ENCODE data around the gene BCHE. TPM values are rescaled to one million over a fixed set of nuclear protein-coding genes. Genes with fewer than 3 reads are reported as not detected.

Gene BCHE
- total and polyA plus RNA-seq, 3 experiments from 2014 or later, result not detected

- H3K36me3 ChIP-seq (ENCODE audit: insufficient read depth, low read length), result no peaks in the 10 kb centered on the region
- Mint-ChIP-seq H3K27ac (no peak overlapping the region), H3K27me3 (no peaks in the 10 kb centered on the region), H3K9me3 (peaks cover 0 to 13% (median 0%) of the 10 kb centered on the region in 5 donors), H3K4me1 (no peaks in the 10 kb centered on the region), H3K4me3 (no peak overlapping the region), H3K36me3 (no peaks in the 10 kb centered on the region)
- H3K27me3 ChIP-seq (ENCODE audit: insufficient read depth, low read length, poor library complexity, severe bottlenecking), result no peaks in the 10 kb centered on the region
- no peak overlapping the region for H3K27ac ChIP-seq (ENCODE audit: low read depth, low read length)
- H3K9me3 ChIP-seq (ENCODE audit: low read length), result no peaks in the 10 kb centered on the region
- CTCF ChIA-PET, result no interaction called here
- DNase-seq, result no peak
- no peak overlapping the region for H3K4me3 ChIP-seq (ENCODE audit: low read length)
- POLR2A ChIA-PET, result no interaction called here
- no peaks in the 10 kb centered on the region for H3K4me1 ChIP-seq (ENCODE audit: insufficient read depth, low read length)
Observed at GRCh38 chr3:165835431-165835830, 1.8 kb downstream of the BCHE start.

GRCh38 chr3:165830746-165831145, 6.5 kb downstream of the BCHE start:
- H3K9me3 ChIP-seq (ENCODE audit: low read length), result no peaks in the 10 kb centered on the region
- no peak overlapping the region for H3K27ac ChIP-seq (ENCODE audit: low read depth, low read length)
- no peak overlapping the region for H3K4me3 ChIP-seq (ENCODE audit: low read length)
- Mint-ChIP-seq H3K36me3 (no peaks in the 10 kb centered on the region), H3K4me3 (no peak overlapping the region), H3K9me3 (peaks cover 0 to 17% (median 4%) of the 10 kb centered on the region in 5 donors), H3K27ac (no peak overlapping the region), H3K4me1 (no peaks in the 10 kb centered on the region), H3K27me3 (no peaks in the 10 kb centered on the region)
- ChIA-PET POLR2A (no interaction called here), CTCF (no interaction called here)
- H3K36me3 ChIP-seq (ENCODE audit: insufficient read depth, low read length), result no peaks in the 10 kb centered on the region
- H3K27me3 ChIP-seq (ENCODE audit: insufficient read depth, low read length, poor library complexity, severe bottlenecking), result no peaks in the 10 kb centered on the region
- H3K4me1 ChIP-seq (ENCODE audit: insufficient read depth, low read length), result no peaks in the 10 kb centered on the region
- no peak for DNase-seq

- no peak overlapping the region for H3K27ac ChIP-seq (ENCODE audit: low read depth, low read length)
- Mint-ChIP-seq H3K27me3 (no peaks in the 10 kb centered on the region), H3K4me3 (no peak overlapping the region), H3K36me3 (no peaks in the 10 kb centered on the region), H3K9me3 (peaks cover 0 to 17% (median 4%) of the 10 kb centered on the region in 5 donors), H3K4me1 (no peaks in the 10 kb centered on the region), H3K27ac (no peak overlapping the region)
- H3K9me3 ChIP-seq (ENCODE audit: low read length), result no peaks in the 10 kb centered on the region
- no peaks in the 10 kb centered on the region for H3K36me3 ChIP-seq (ENCODE audit: insufficient read depth, low read length)
- H3K4me3 ChIP-seq (ENCODE audit: low read length), result no peak overlapping the region
- no peak for DNase-seq
- H3K27me3 ChIP-seq (ENCODE audit: insufficient read depth, low read length, poor library complexity, severe bottlenecking), result no peaks in the 10 kb centered on the region
- ChIA-PET CTCF (no interaction called here), POLR2A (no interaction called here)
- H3K4me1 ChIP-seq (ENCODE audit: insufficient read depth, low read length), result no peaks in the 10 kb centered on the region
Observed at GRCh38 chr3:165827883-165828282, 9.3 kb downstream of the BCHE start.

DNA sequence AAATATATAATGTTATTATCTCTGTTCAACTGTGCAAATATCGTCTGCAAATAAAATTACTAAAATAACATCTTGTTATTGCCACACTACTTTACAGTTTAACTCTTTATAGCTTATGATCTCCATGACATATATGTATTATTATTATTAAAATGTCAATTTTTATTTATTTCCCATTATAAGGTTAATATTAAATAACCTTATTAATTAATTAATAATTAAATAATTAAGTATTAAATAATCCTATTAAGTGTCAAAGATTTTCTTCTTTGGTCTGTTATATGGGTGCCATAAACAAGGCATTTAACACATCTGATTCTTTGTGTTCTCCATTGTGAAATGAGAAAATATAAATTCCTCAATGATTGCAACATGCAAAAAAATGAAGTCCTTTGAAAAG, 10.0 kb downstream of the BCHE start:
- H3K36me3 Mint-ChIP-seq, result no peaks in the 10 kb centered on the region
- no peak overlapping the region for H3K4me3 Mint-ChIP-seq
- no peak overlapping the region for H3K27ac Mint-ChIP-seq
- no peaks in the 10 kb centered on the region for H3K4me1 ChIP-seq (ENCODE audit: insufficient read depth, low read length)
- DNase-seq, result no peak
- CTCF ChIA-PET, result no interaction called here
- no peak overlapping the region for H3K27ac ChIP-seq (ENCODE audit: low read depth, low read length)
- no peaks in the 10 kb centered on the region for H3K9me3 ChIP-seq (ENCODE audit: low read length)
- no peak overlapping the region for H3K4me3 ChIP-seq (ENCODE audit: low read length)
- POLR2A ChIA-PET, result no interaction called here
- no peaks in the 10 kb centered on the region for H3K27me3 ChIP-seq (ENCODE audit: insufficient read depth, low read length, poor library complexity, severe bottlenecking)
- H3K4me1 Mint-ChIP-seq, result no peaks in the 10 kb centered on the region
- peaks cover 0 to 22% (median 6%) of the 10 kb centered on the region in 5 donors for H3K9me3 Mint-ChIP-seq
- H3K36me3 ChIP-seq (ENCODE audit: insufficient read depth, low read length), result no peaks in the 10 kb centered on the region
- no peaks in the 10 kb centered on the region for H3K27me3 Mint-ChIP-seq

GRCh38 chr3:165820671-165821123, 16.5 kb downstream of the BCHE start:
- ChIA-PET CTCF (no interaction called here), POLR2A (no interaction called here)
- Mint-ChIP-seq H3K4me3 (no peak overlapping the region), H3K27ac (no peak overlapping the region), H3K4me1 (no peaks in the 10 kb centered on the region), H3K9me3 (peaks cover 2 to 15% (median 9%) of the 10 kb centered on the region in 5 donors), H3K36me3 (no peaks in the 10 kb centered on the region), H3K27me3 (no peaks in the 10 kb centered on the region)
- H3K27me3 ChIP-seq (ENCODE audit: insufficient read depth, low read length, poor library complexity, severe bottlenecking), result no peaks in the 10 kb centered on the region
- H3K4me1 ChIP-seq (ENCODE audit: insufficient read depth, low read length), result no peaks in the 10 kb centered on the region
- H3K9me3 ChIP-seq (ENCODE audit: low read length), result no peaks in the 10 kb centered on the region
- no peak overlapping the region for H3K27ac ChIP-seq (ENCODE audit: low read depth, low read length)
- DNase-seq, result no peak
- H3K36me3 ChIP-seq (ENCODE audit: insufficient read depth, low read length), result no peaks in the 10 kb centered on the region
- H3K4me3 ChIP-seq (ENCODE audit: low read length), result no peak overlapping the region

GRCh38 chr3:165817160-165817709, 20.0 kb downstream of the BCHE start:
- no peaks in the 10 kb centered on the region for H3K36me3 Mint-ChIP-seq
- no peaks in the 10 kb centered on the region for H3K27me3 Mint-ChIP-seq
- peaks cover 0 to 15% (median 8%) of the 10 kb centered on the region in 5 donors for H3K9me3 Mint-ChIP-seq
- Histone ChIP-seq H3K9me3 (ENCODE audit: low read length) (no peaks in the 10 kb centered on the region), H3K27me3 (ENCODE audit: insufficient read depth, low read length, poor library complexity, severe bottlenecking) (no peaks in the 10 kb centered on the region), H3K27ac (ENCODE audit: low read depth, low read length) (no peak overlapping the region), H3K4me1 (ENCODE audit: insufficient read depth, low read length) (no peaks in the 10 kb centered on the region), H3K36me3 (ENCODE audit: insufficient read depth, low read length) (no peaks in the 10 kb centered on the region), H3K4me3 (ENCODE audit: low read length) (no peak overlapping the region)
- no peak overlapping the region for H3K27ac Mint-ChIP-seq
- no peak overlapping the region for H3K4me3 Mint-ChIP-seq
- ChIA-PET POLR2A (no interaction called here), CTCF (no interaction called here)
- H3K4me1 Mint-ChIP-seq, result no peaks in the 10 kb centered on the region
- DNase-seq, result no peak

DNA sequence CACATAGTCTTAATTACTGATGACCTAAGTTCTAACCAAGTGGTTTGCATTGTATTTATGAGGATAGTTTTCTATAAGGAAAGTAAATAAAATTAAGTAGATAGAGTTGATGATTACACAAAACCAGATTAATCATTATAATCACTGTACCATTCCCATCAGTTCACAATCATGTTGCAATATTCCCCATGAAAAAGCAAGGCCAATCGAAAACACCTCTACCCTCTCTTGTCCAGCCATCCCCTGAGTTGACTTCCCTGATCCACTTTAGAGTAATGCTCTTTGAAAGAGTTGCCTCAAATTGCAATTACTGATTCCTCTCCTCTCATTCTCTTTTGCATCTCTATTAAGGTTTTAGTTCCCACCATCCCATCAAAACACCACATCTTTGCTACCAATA, 21.0 kb downstream of the BCHE start:
- Histone ChIP-seq H3K4me3 (ENCODE audit: low read length) (no peak overlapping the region), H3K9me3 (ENCODE audit: low read length) (no peaks in the 10 kb centered on the region), H3K27me3 (ENCODE audit: insufficient read depth, low read length, poor library complexity, severe bottlenecking) (no peaks in the 10 kb centered on the region), H3K4me1 (ENCODE audit: insufficient read depth, low read length) (no peaks in the 10 kb centered on the region), H3K27ac (ENCODE audit: low read depth, low read length) (no peak overlapping the region), H3K36me3 (ENCODE audit: insufficient read depth, low read length) (no peaks in the 10 kb centered on the region)
- no peak overlapping the region for H3K27ac Mint-ChIP-seq
- no peak overlapping the region for H3K4me3 Mint-ChIP-seq
- no peaks in the 10 kb centered on the region for H3K36me3 Mint-ChIP-seq
- peaks cover 0 to 17% (median 8%) of the 10 kb centered on the region in 5 donors for H3K9me3 Mint-ChIP-seq
- CTCF ChIA-PET, result no interaction called here
- no peaks in the 10 kb centered on the region for H3K4me1 Mint-ChIP-seq
- POLR2A ChIA-PET, result no interaction called here
- no peaks in the 10 kb centered on the region for H3K27me3 Mint-ChIP-seq
- no peak for DNase-seq

GRCh38 chr3:165815682-165816081, 21.5 kb downstream of the BCHE start:
- ChIA-PET POLR2A (no interaction called here), CTCF (no interaction called here)
- Histone ChIP-seq H3K4me3 (ENCODE audit: low read length) (no peak overlapping the region), H3K27ac (ENCODE audit: low read depth, low read length) (no peak overlapping the region), H3K27me3 (ENCODE audit: insufficient read depth, low read length, poor library complexity, severe bottlenecking) (no peaks in the 10 kb centered on the region), H3K9me3 (ENCODE audit: low read length) (no peaks in the 10 kb centered on the region), H3K4me1 (ENCODE audit: insufficient read depth, low read length) (no peaks in the 10 kb centered on the region), H3K36me3 (ENCODE audit: insufficient read depth, low read length) (no peaks in the 10 kb centered on the region)
- H3K27me3 Mint-ChIP-seq, result no peaks in the 10 kb centered on the region
- H3K36me3 Mint-ChIP-seq, result no peaks in the 10 kb centered on the region
- no peaks in the 10 kb centered on the region for H3K4me1 Mint-ChIP-seq
- H3K9me3 Mint-ChIP-seq, result peaks cover 0 to 17% (median 8%) of the 10 kb centered on the region in 5 donors
- no peak for DNase-seq
- H3K4me3 Mint-ChIP-seq, result no peak overlapping the region
- H3K27ac Mint-ChIP-seq, result no peak overlapping the region

- ChIA-PET POLR2A (no interaction called here), CTCF (no interaction called here)
- no peaks in the 10 kb centered on the region for H3K9me3 ChIP-seq (ENCODE audit: low read length)
- Mint-ChIP-seq H3K36me3 (no peaks in the 10 kb centered on the region), H3K4me3 (no peak overlapping the region), H3K9me3 (peaks cover 0 to 22% (median 8%) of the 10 kb centered on the region in 5 donors), H3K4me1 (no peaks in the 10 kb centered on the region), H3K27me3 (no peaks in the 10 kb centered on the region), H3K27ac (no peak overlapping the region)
- no peak overlapping the region for H3K4me3 ChIP-seq (ENCODE audit: low read length)
- no peaks in the 10 kb centered on the region for H3K4me1 ChIP-seq (ENCODE audit: insufficient read depth, low read length)
- no peaks in the 10 kb centered on the region for H3K27me3 ChIP-seq (ENCODE audit: insufficient read depth, low read length, poor library complexity, severe bottlenecking)
- no peaks in the 10 kb centered on the region for H3K36me3 ChIP-seq (ENCODE audit: insufficient read depth, low read length)
- DNase-seq, result no peak
- no peak overlapping the region for H3K27ac ChIP-seq (ENCODE audit: low read depth, low read length)
Observed at GRCh38 chr3:165814380-165814779, 22.8 kb downstream of the BCHE start.
